HepG2 (cell line): ENCODE results near the gene P2RX1. TPM values are rescaled to one million over a fixed set of nuclear protein-coding genes. Genes with fewer than 3 reads are reported as not detected.

Experiments used
- ATAC-seq: fragments of 200-7000 bp; cut with Tn5 transposase; 3 replicates; pipeline ENCODE4 v1.9.1; 2020; ENCODE audit warnings: mild to moderate bottlenecking, moderate library complexity
- BruUV-seq: library from RNA; stranded (reverse); fragments of 400-500 nt; replicated peaks from 2 replicates; lab custom pipeline; 2021; lab: Mats Ljungman, UMichigan
- CTCF ChIA-PET: fragments of 300-600 bp; formaldehyde crosslinking; extraction: SDS; loops from one replicate; lab custom pipeline; 2021; ENCODE audit warnings: low total read pairs, inconsistent platforms, low intra/inter-chr PET ratio; lab: Yijun Ruan, JAX
- POLR2A ChIA-PET: fragments of 350-600 bp; sonication (Branson Sonifier 250); formaldehyde crosslinking; loops from one replicate; lab custom pipeline; 2020; ENCODE audit warnings: antibody characterized with exemption, inconsistent platforms; lab: Yijun Ruan, JAX
- DNase-seq: peaks from one replicate; pipeline ENCODE4 v3.0.0-alpha.2; 2015; ENCODE audit warnings: low spot score
- FAIRE-seq: peaks from 3 replicates; lab custom pipeline; 2011; peaks lifted over from hg19 to GRCh38; lab: Jason Lieb, UNC
- H2AFZ ChIP-seq: one replicate; pipeline ENCODE4 v1.6.1; 2011; ENCODE audit warnings: low read length, inconsistent platforms
- H3K27ac ChIP-seq: fragments of 300-600 bp; 3 replicates; pipeline ENCODE4 v1.8.0; 2011; ENCODE audit warnings: mixed run types, mild to moderate bottlenecking, mixed read lengths, low read length, inconsistent platforms; ENCODE audit not compliant: insufficient read depth; ENCODE audit errors: extremely low read length
- H3K27me3 ChIP-seq, 2 experiments: fragments of 200-600 bp in 1 of 2; 2 replicates in 1 of 2; 3 replicates in 1 of 2; pipeline versions ENCODE4 v1.6.0 to v1.8.0; 2011; ENCODE audit warnings: low read length in 2 of 2, mild to moderate bottlenecking in 2 of 2, moderate library complexity in 2 of 2, inconsistent platforms in 1 of 2; ENCODE audit not compliant: insufficient read depth in 2 of 2, control insufficient read depth in 1 of 2
- H3K36me3 ChIP-seq, 2 experiments: fragments of 200-600 bp in 1 of 2; replicated peaks in 1 of 2; 2 replicates in 1 of 2; 3 replicates in 1 of 2; pipeline versions ENCODE4 v1.5.1 to v1.8.0; 2011; ENCODE audit warnings: low read length in 2 of 2, inconsistent platforms in 1 of 2; ENCODE audit not compliant: insufficient read depth in 2 of 2, control insufficient read depth in 1 of 2
- H3K4me1 ChIP-seq: 2 replicates; pipeline ENCODE4 v1.5.1; 2012; ENCODE audit warnings: low read length, inconsistent platforms; ENCODE audit not compliant: insufficient read depth
- H3K4me2 ChIP-seq: 2 replicates; pipeline ENCODE4 v1.6.0; 2011; ENCODE audit warnings: low read depth, low read length, inconsistent platforms
- H3K4me3 ChIP-seq, 3 experiments: fragments of 200-600 bp in 1 of 3; sonication (generic), shearing (Covaris generic) in 1 of 3; replicated peaks in 1 of 3; 2 replicates each; pipeline ENCODE4 v1.5.1; 2011 to 2016; ENCODE audit warnings: low read length in 3 of 3, inconsistent platforms in 2 of 3, low read depth in 2 of 3, mild to moderate bottlenecking in 2 of 3, control low read depth in 1 of 3, mixed read lengths in 1 of 3; ENCODE audit not compliant: insufficient read depth in 1 of 3
- H3K79me2 ChIP-seq: one replicate; pipeline ENCODE4 v1.6.1; 2011; ENCODE audit warnings: low read length, inconsistent platforms; ENCODE audit not compliant: insufficient read depth
- H3K9ac ChIP-seq: 2 replicates; pipeline ENCODE4 v1.6.0; 2011; ENCODE audit warnings: mild to moderate bottlenecking, low read depth, low read length, inconsistent platforms; ENCODE audit not compliant: insufficient read depth
- H3K9me3 ChIP-seq: 2 replicates; pipeline ENCODE4 v1.5.1; 2012; ENCODE audit warnings: mild to moderate bottlenecking, low read length
- H4K20me1 ChIP-seq: 2 replicates; pipeline ENCODE4 v1.6.0; 2011; ENCODE audit warnings: inconsistent platforms, mild to moderate bottlenecking, low read length, moderate library complexity; ENCODE audit not compliant: insufficient read depth
- CREM ChIP-seq, 2 experiments: sonication (generic) in 1 of 2; formaldehyde crosslinking in 1 of 2; IDR thresholded peaks; 2 replicates each; pipeline versions ENCODE4 v1.4.0 to v1.6.1; 2016 to 2020; ENCODE audit warnings: antibody characterized with exemption in 1 of 2, mild to moderate bottlenecking in 1 of 2, missing genetic modification reagents in 1 of 2
- PHB2 ChIP-seq: fragments of 450-650 bp; IDR thresholded peaks from 2 replicates; pipeline ENCODE4 v1.6.1; 2018; ENCODE audit not compliant: partially characterized antibody
- PTBP1 ChIP-seq: fragments of 200-400 bp; formaldehyde crosslinking; IDR thresholded peaks from 2 replicates; pipeline ENCODE4 v1.6.1; 2018; ENCODE audit warnings: low read length, low read depth; ENCODE audit not compliant: poor library complexity, severe bottlenecking
- ZFP37 ChIP-seq: sonication (generic); formaldehyde crosslinking; IDR thresholded peaks from 2 replicates; pipeline ENCODE4 v1.4.0; 2020; ENCODE audit warnings: missing genetic modification reagents, borderline replicate concordance
- ZNF121 ChIP-seq: sonication (generic); formaldehyde crosslinking; IDR thresholded peaks from 2 replicates; pipeline ENCODE4 v1.5.0; 2020; ENCODE audit warnings: mild to moderate bottlenecking, missing genetic modification reagents
- WGBS: methylation state at CpG from one replicate; pipeline ENCODE4 v1.1.6; 2017; ENCODE audit warnings: low lambda C conversion rate; 5-methylcytosine and 5-hydroxymethylcytosine counted together
- in situ Hi-C: cut with HindIII; loops from 2 replicates; pipeline ENCODE4 v1.10.0; 2017; ENCODE audit warnings: low pct_unique_long_range_greater_than_20kb; ENCODE audit not compliant: extremely low pct_ligation_motif_present
- intact Hi-C: fragments of 100-400 bp; cut with micrococcal nuclease; formaldehyde crosslinking; loops from one replicate; pipeline ENCODE4 v1.10.0; 2022; ENCODE audit not compliant: unreplicated experiment
- polyA plus RNA-seq, 8 experiments: library from polyadenylated mRNA; depleted of rRNA in 3 of 8; stranded (reverse) in 7 of 8; unstranded in 1 of 8; fragments of >200 nt; fragmentation: Illumina TruSeq in 4 of 8; extraction: Trizol in 4 of 8; gene quantifications; 2 replicates each; pipeline versions ENCODE4 v1.2.1 to v1.2.3, GENCODE V29; 2011 to 2016; ENCODE audit warnings: low read depth in 4 of 8, missing spikeins in 1 of 8, mixed read lengths in 1 of 8; ENCODE audit not compliant: insufficient read depth in 1 of 8
- total RNA-seq, 5 experiments: library from RNA; depleted of rRNA; stranded (reverse); fragments of >200 nt; fragmentation: Illumina TruSeq; extraction: Trizol; gene quantifications; 2 replicates each; pipeline ENCODE4 v1.2.3, GENCODE V29; 2016; ENCODE audit warnings: low read depth in 1 of 5
- TF ChIP-seq, protein P1 (sequence below): sonication (generic); formaldehyde crosslinking; IDR thresholded peaks from 2 replicates; pipeline ENCODE4 v1.4.0; 2020; ENCODE audit warnings: missing genetic modification reagents, mild to moderate bottlenecking, borderline replicate concordance

P2RX1 gene
- total and polyA plus RNA-seq, 2 of the 13 experiments (the other 11 are each of a cell fraction or from before 2014, with no cell fraction given), result 0.04 to 0.50 TPM

DNA sequence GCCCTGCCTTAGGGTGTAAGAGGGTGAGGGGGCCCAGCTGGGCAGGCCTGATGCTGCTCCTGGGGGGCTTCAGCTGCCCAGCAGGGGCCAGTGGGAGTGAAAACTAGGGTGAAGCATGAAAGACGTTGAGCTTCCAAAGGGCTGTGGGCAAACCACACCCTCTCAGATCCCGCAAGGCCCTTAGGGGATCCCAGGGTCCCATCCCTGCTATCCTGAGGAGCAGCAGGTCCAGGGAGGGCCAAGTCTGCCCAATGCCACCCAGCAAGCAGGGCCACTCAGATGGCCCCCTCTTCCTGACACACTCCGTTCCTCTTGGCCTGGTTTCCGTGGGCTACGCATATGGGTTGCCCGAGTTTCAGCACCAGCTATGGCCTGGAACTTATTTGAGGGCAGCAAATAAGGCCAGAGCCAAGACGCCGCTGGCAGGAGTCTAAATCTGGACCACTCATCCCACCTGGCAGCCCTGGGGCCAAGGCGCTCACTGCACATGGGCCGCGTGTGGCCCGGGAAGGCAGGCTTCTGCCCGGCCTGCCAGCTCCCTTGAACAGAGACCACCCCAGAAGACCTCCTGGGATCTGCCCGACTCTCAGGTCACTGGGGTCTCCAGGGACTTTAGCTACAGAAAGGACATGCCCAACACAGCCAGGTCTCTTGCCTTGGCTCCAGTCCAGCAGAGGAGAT lies 43.8 kb upstream of the P2RX1 start:
- no TSS peak for BruUV-seq
- WGBS, result 76% methylated on average over 4 of the region's 14 CpGs
- Histone ChIP-seq H3K4me2 (peak overlapping the region; percentile 68), H3K9ac (no peak overlapping the region), H3K79me2 (no peaks in the 10 kb centered on the region), H3K36me3 (no peaks in the 10 kb centered on the region), H4K20me1 (no peaks in the 10 kb centered on the region), H3K27me3 (peaks cover 6 to 69% of the 10 kb centered on the region in 2 experiments), H3K4me1 (peaks cover 38% of the 10 kb centered on the region), H2AFZ (no peak overlapping the region), H3K27ac (no peak overlapping the region), H3K9me3 (no peaks in the 10 kb centered on the region), H3K4me3 (peak overlapping the region in 2 of 3 experiments; percentile 17 to 46; a peak in 1 of 6 replicates)
- in situ Hi-C loops (no loop called here), intact Hi-C loops (no loop called here)
- no peak for TF ChIP-seq PHB2
- TF ChIP-seq PTBP1, result peak; percentile 10
- no peak for TF ChIP-seq ZNF121 (CRISPR knock-in tag)
- TF ChIP-seq, protein P1, sequence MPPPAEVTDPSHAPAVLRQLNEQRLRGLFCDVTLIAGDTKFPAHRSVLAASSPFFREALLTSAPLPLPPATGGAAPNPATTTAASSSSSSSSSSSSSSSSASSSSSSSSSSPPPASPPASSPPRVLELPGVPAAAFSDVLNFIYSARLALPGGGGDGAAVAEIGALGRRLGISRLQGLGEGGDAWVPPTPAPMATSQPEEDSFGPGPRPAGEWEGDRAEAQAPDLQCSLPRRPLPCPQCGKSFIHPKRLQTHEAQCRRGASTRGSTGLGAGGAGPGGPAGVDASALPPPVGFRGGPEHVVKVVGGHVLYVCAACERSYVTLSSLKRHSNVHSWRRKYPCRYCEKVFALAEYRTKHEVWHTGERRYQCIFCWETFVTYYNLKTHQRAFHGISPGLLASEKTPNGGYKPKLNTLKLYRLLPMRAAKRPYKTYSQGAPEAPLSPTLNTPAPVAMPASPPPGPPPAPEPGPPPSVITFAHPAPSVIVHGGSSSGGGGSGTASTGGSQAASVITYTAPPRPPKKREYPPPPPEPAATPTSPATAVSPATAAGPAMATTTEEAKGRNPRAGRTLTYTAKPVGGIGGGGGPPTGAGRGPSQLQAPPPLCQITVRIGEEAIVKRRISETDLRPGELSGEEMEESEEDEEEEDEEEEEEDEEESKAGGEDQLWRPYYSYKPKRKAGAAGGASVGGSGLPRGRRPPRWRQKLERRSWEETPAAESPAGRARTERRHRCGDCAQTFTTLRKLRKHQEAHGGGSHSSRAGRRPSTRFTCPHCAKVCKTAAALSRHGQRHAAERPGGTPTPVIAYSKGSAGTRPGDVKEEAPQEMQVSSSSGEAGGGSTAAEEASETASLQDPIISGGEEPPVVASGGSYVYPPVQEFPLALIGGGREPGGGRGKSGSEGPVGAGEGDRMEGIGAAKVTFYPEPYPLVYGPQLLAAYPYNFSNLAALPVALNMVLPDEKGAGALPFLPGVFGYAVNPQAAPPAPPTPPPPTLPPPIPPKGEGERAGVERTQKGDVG (CRISPR knock-in tag), result no peak
- no peak for TF ChIP-seq CREM (IDR thresholded peaks at IDR 0.05)
- TF ChIP-seq CREM (CRISPR knock-in tag; IDR thresholded peaks at IDR 0.05), result no peak
- no peak for TF ChIP-seq ZFP37
- DNase-seq (no peak), FAIRE-seq (no peak), ATAC-seq (no peak)
- ChIA-PET CTCF (no interaction called here), POLR2A (no interaction called here)
